WTC11 (cell line): ENCODE data around the gene MYO7B.

Source experiments
- CTCF ChIP-seq: fragments of 200-600 bp; IDR thresholded peaks from 2 replicates; pipeline ENCODE4 v1.8.0; 2022; ENCODE audit warnings: antibody characterized with exemption
- E2F4 ChIP-seq: sonication (generic); formaldehyde crosslinking; IDR thresholded peaks from 2 replicates; pipeline ENCODE4 v1.8.1; 2022; ENCODE audit warnings: low read depth, mild to moderate bottlenecking, moderate library complexity, missing genetic modification reagents, borderline replicate concordance
- GABPB1 ChIP-seq: sonication (generic); formaldehyde crosslinking; IDR thresholded peaks from 2 replicates; pipeline ENCODE4 v1.8.1; 2023; ENCODE audit warnings: mild to moderate bottlenecking, missing genetic modification reagents
- NFE2L1 ChIP-seq: sonication (generic); formaldehyde crosslinking; IDR thresholded peaks from 2 replicates; pipeline ENCODE4 v1.8.1; 2023; ENCODE audit warnings: missing genetic modification reagents
- NR1H2 ChIP-seq: sonication (generic); formaldehyde crosslinking; IDR thresholded peaks from 2 replicates; pipeline ENCODE4 v1.9.0; 2021; ENCODE audit warnings: mild to moderate bottlenecking, moderate library complexity, missing genetic modification reagents

- TF ChIP-seq CTCF (no peak), GABPB1 (CRISPR knock-in tag) (no peak), NFE2L1 (CRISPR knock-in tag) (no peak), E2F4 (CRISPR knock-in tag) (no peak), NR1H2 (CRISPR knock-in tag) (no peak)
These were observed 49.9 kb downstream of the MYO7B start for GRCh38 chr2:127585270-127585807.
